ENCODE measurements around the gene RNF34. TPM values are rescaled to one million over a fixed set of nuclear protein-coding genes. Genes with fewer than 3 reads are reported as not detected.

Gene RNF34
- total and polyA plus RNA-seq, 2 of the 13 experiments (the other 11 are each of a cell fraction or from before 2014, with no cell fraction given): 36.8 to 53.2 TPM

- TF ChIP-seq IRF9 (CRISPR knock-in tag; IDR thresholded peaks at IDR 0.05; ENCODE audit: borderline replicate concordance) (peak; percentile 76; the same call in 1 of the 2 replicates), BORCS8-MEF2B (CRISPR knock-in tag; IDR thresholded peaks at IDR 0.05) (no peak; the same call in 1 of the 2 replicates), NFIB (CRISPR knock-in tag; IDR thresholded peaks at IDR 0.05; ENCODE audit: borderline replicate concordance) (no peak), ARNTL (CRISPR knock-in tag; IDR thresholded peaks at IDR 0.05) (peak; percentile 74; the same call in 1 of the 2 replicates), GPN1 (CRISPR knock-in tag; IDR thresholded peaks at IDR 0.05; ENCODE audit: borderline replicate concordance) (no peak), NFRKB (IDR thresholded peaks at IDR 0.05) (peak; percentile 51; the same call in 1 of the 2 replicates), FOXM1 (CRISPR knock-in tag; IDR thresholded peaks at IDR 0.05) (no peak), NFKBIZ (CRISPR knock-in tag; IDR thresholded peaks at IDR 0.05) (no peak), ZBTB43 (CRISPR knock-in tag; conservative IDR thresholded peaks at IDR 0.05) (0 out of 2 replicates have a peak, but pooled peaks have one; percentile 42), ZNF503 (CRISPR knock-in tag; IDR thresholded peaks at IDR 0.05) (no peak), ZNF781 (CRISPR knock-in tag; IDR thresholded peaks at IDR 0.05; ENCODE audit: borderline replicate concordance, not compliant biosample characterization) (no peak), LCORL (IDR thresholded peaks at IDR 0.05) (0 out of 2 replicates have a peak, but pooled peaks have one; percentile 32), LCORL (CRISPR knock-in tag; IDR thresholded peaks at IDR 0.05) (peak; percentile 27; the same call in 1 of the 2 replicates), ZNF782 (CRISPR knock-in tag; IDR thresholded peaks at IDR 0.05; ENCODE audit: borderline replicate concordance) (peak; percentile 65; the same call in 1 of the 2 replicates), CEBPZ (IDR thresholded peaks at IDR 0.05; ENCODE audit: low read length) (no peak), ZMAT5 (CRISPR knock-in tag; IDR thresholded peaks at IDR 0.05; ENCODE audit: borderline replicate concordance, low read depth) (no peak), HCFC1 (IDR thresholded peaks at IDR 0.05; ENCODE audit: low read depth, low read length) (peak; percentile 72), NR2F1 (CRISPR knock-in tag; IDR thresholded peaks at IDR 0.05) (no peak), RXRB (CRISPR knock-in tag; IDR thresholded peaks at IDR 0.05; ENCODE audit: borderline replicate concordance) (peak; percentile 64), MXI1 (IDR thresholded peaks at IDR 0.05; ENCODE audit: borderline replicate concordance, low read depth, low read length) (peak; percentile 82; the same call in 1 of the 3 replicates), KLF16 (CRISPR knock-in tag; IDR thresholded peaks at IDR 0.05) (peak in 1 of 2 experiments; percentile 93; a peak in 2 of 4 replicates)
These were observed 47.9 kb upstream of the RNF34 start, which contains the start of gene ANAPC5 (continued) for GRCh38 chr12:121351820-121352681.
